HepG2 (cell line): ENCODE results near the gene WNK1. TPM values are rescaled to one million over a fixed set of nuclear protein-coding genes. Genes with fewer than 3 reads are reported as not detected.

Experiments
- AHR ChIP-seq: IDR thresholded peaks from 2 replicates; pipeline ENCODE4 v1.6.1; 2018; ENCODE audit warnings: missing genetic modification reagents, missing compliant biosample characterization
- ARID4A ChIP-seq: sonication (generic); formaldehyde crosslinking; IDR thresholded peaks from 2 replicates; pipeline ENCODE4 v1.5.0; 2020; ENCODE audit warnings: mild to moderate bottlenecking, missing genetic modification reagents, borderline replicate concordance
- ASH2L ChIP-seq: fragments of 300-600, 200-600 bp; sonication (generic); IDR thresholded peaks from 2 replicates; pipeline ENCODE4 v1.7.0; 2017; ENCODE audit warnings: low read depth, mild to moderate bottlenecking, moderate library complexity, mixed read lengths, low read length; ENCODE audit not compliant: insufficient read length
- HOXA5 ChIP-seq: sonication (generic); formaldehyde crosslinking; IDR thresholded peaks from 2 replicates; pipeline ENCODE4 v1.4.0; 2020; ENCODE audit warnings: missing genetic modification reagents
- KLF11 ChIP-seq: IDR thresholded peaks from 2 replicates; pipeline ENCODE4 v1.6.1; 2016; ENCODE audit warnings: missing compliant biosample characterization
- PAXIP1 ChIP-seq: sonication (generic); formaldehyde crosslinking; conservative IDR thresholded peaks from 2 replicates; pipeline ENCODE4 v1.4.0; 2020; ENCODE audit warnings: mild to moderate bottlenecking, missing genetic modification reagents, moderate library complexity
- RBM22 ChIP-seq: fragments of 200-400 bp; formaldehyde crosslinking; optimal IDR thresholded peaks from 2 replicates; pipeline ENCODE3; 2017; ENCODE audit warnings: mild to moderate bottlenecking, low read length, moderate library complexity
- TFAP4 ChIP-seq: sonication (generic); IDR thresholded peaks from 2 replicates; pipeline ENCODE4 v1.6.1; 2016; ENCODE audit warnings: low read depth, borderline replicate concordance
- THAP8 ChIP-seq: sonication (generic); formaldehyde crosslinking; IDR thresholded peaks from 2 replicates; pipeline ENCODE4 v1.5.1; 2020; ENCODE audit warnings: missing genetic modification reagents, mild to moderate bottlenecking, borderline replicate concordance
- U2AF1 ChIP-seq: fragments of 200-400 bp; formaldehyde crosslinking; optimal IDR thresholded peaks from 2 replicates; pipeline ENCODE3; 2017; ENCODE audit warnings: mild to moderate bottlenecking, low read depth, low read length
- ZMYM4 ChIP-seq: sonication (generic); formaldehyde crosslinking; IDR thresholded peaks from 2 replicates; pipeline ENCODE4 v1.8.1; 2023; ENCODE audit warnings: mild to moderate bottlenecking, missing genetic modification reagents
- ZNF143 ChIP-seq: sonication (generic); formaldehyde crosslinking; IDR thresholded peaks from 2 replicates; pipeline ENCODE4 v1.4.0; 2020; ENCODE audit warnings: missing genetic modification reagents
- ZNF615 ChIP-seq: sonication (generic); formaldehyde crosslinking; IDR thresholded peaks from 2 replicates; pipeline ENCODE4 v1.5.0; 2020; ENCODE audit warnings: mild to moderate bottlenecking, missing genetic modification reagents, borderline replicate concordance
- ZNF788 ChIP-seq: sonication (generic); formaldehyde crosslinking; IDR thresholded peaks from 2 replicates; pipeline ENCODE4 v1.5.0; 2020; ENCODE audit warnings: mild to moderate bottlenecking, missing genetic modification reagents, borderline replicate concordance
- ZNF800 ChIP-seq: sonication (generic); formaldehyde crosslinking; IDR thresholded peaks from 2 replicates; pipeline ENCODE4 v1.4.0; 2020; ENCODE audit warnings: missing genetic modification reagents
- polyA plus RNA-seq, 8 experiments: library from polyadenylated mRNA; depleted of rRNA in 3 of 8; stranded (reverse) in 7 of 8; unstranded in 1 of 8; fragments of >200 nt; fragmentation: Illumina TruSeq in 4 of 8; extraction: Trizol in 4 of 8; gene quantifications; 2 replicates each; pipeline versions ENCODE4 v1.2.1 to v1.2.3, GENCODE V29; 2011 to 2016; ENCODE audit warnings: low read depth in 4 of 8, missing spikeins in 1 of 8, mixed read lengths in 1 of 8; ENCODE audit not compliant: insufficient read depth in 1 of 8
- total RNA-seq, 5 experiments: library from RNA; depleted of rRNA; stranded (reverse); fragments of >200 nt; fragmentation: Illumina TruSeq; extraction: Trizol; gene quantifications; 2 replicates each; pipeline ENCODE4 v1.2.3, GENCODE V29; 2016; ENCODE audit warnings: low read depth in 1 of 5

Gene WNK1
- total and polyA plus RNA-seq, 2 of the 13 experiments (the other 11 are each of a cell fraction or from before 2014, with no cell fraction given) = 31.1 to 54.8 TPM

GRCh38 chr12:949453-950191 is 197.2 kb downstream of the WNK1 start, which contains the start of gene RAD52 (continued):
- TF ChIP-seq PAXIP1 (CRISPR knock-in tag) (peak; percentile 43), ARID4A (CRISPR knock-in tag) (peak; percentile 82; the same call in 1 of the 2 replicates), ZNF615 (0 out of 2 replicates have a peak, but pooled peaks have one; percentile 40), ZNF800 (CRISPR knock-in tag) (no peak), THAP8 (CRISPR knock-in tag) (no peak; the same call in 1 of the 2 replicates), RBM22 (peak; percentile 26), ZNF143 (CRISPR knock-in tag) (peak; percentile 94), U2AF1 (peak; percentile 85), KLF11 (CRISPR knock-in tag) (peak; percentile 72; the same call in 1 of the 2 replicates), ASH2L (peak; percentile 86), AHR (CRISPR knock-in tag) (no peak; the same call in 1 of the 2 replicates), HOXA5 (no peak), ZNF788 (CRISPR knock-in tag) (peak; percentile 65; the same call in 1 of the 2 replicates), ZMYM4 (CRISPR knock-in tag) (peak; percentile 88), TFAP4 (peak; percentile 19; the same call in 1 of the 2 replicates)
